Right ventricle myocardium superior (tissue), 1 donor: ENCODE data around the gene DOP1B. TPM values are rescaled to one million over a fixed set of nuclear protein-coding genes. Genes with fewer than 3 reads are reported as not detected.
"Not testable (repeated sequence)": the region's sequence is repeated elsewhere in the genome, so short reads cannot be mapped to it uniquely, and the experiment has no call there.

Experiments
- ATAC-seq: fragments of 200-7000 bp; cut with Tn5 transposase; one replicate; pipeline ENCODE4 v1.9.1; 2020; ENCODE audit warnings: mild to moderate bottlenecking; ENCODE audit not compliant: poor library complexity
- DNase-seq: peaks from one replicate; pipeline ENCODE4 v3.0.0-alpha.2; 2020
- intact Hi-C: fragments of 100-400 bp; cut with DNase I; formaldehyde crosslinking; loops from one replicate; pipeline ENCODE4 v1.11.2; 2022
- total RNA-seq: library from RNA; stranded (reverse); fragmentation: NEBNext Ultra II Directional; extraction: Animal tissue kit (Norgen Biotek cat#: 25700); gene quantifications from one replicate; pipeline ENCODE4 v1.2.1, GENCODE V29; 2021
- donor health status: DM: no; HTN: yes; CAD: no; lungs with severe emphysema.

The DOP1B gene
- total RNA-seq, 1 donor from 2014 or later = 14.1 TPM

DNA sequence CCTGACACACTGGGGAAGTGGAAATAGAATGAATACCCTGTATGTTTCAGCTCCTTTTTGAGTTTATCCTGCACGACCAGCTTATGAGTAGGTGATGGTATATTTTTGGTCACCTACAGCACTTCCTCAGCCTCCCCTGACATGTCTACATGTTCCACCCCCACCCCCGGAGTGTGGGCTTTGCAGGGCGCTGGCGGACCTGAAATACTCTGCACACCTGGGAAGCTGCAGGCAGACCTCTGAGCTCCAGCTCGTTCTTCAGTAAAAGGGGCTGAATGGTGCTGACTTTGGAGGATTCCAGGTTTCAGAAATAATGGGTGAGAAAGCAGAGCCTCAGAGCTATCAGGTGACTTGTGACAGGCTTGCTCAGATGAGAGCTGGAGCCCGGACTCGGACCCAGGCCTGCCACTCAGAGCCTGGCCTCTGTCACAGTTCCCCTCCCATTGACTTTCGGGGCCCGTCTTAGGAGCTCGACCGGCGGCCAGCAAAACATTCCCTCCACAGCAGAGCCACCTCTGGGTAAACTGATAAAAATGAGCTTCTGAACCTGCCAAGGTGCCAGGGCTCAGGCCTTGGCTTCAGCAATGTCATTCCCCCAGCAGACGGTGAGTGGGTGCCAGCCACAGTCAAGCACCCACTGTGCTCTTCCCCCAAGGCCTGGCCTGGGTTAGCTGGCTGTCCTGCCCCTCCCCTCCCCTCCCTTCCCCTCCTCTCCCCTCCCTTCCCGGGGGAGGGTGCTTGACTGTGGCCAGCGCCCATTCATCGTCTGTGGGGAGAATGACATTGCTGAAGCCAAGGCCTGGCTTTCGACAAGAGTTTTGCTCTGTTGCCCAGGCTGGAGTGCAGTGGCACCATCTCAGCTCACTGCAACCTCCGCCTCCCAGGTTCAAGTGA is 30.1 kb downstream of the DOP1B start:
- intact Hi-C loops = no loop called here
- DNase-seq = peak; percentile 62
- peak; percentile 86 for ATAC-seq

GRCh38 chr21:36188081-36188681 is 31.6 kb downstream of the DOP1B start:
- peak; percentile 87 for ATAC-seq
- DNase-seq = peak; percentile 77
- intact Hi-C loops = no loop called here

- no peak for ATAC-seq
- DNase-seq = no peak
- intact Hi-C loops = no loop called here
Measured at GRCh38 chr21:36188937-36189336, 32.3 kb downstream of the DOP1B start.

- ATAC-seq (no peak), DNase-seq (no peak)
- intact Hi-C loops = no loop called here
Measured at GRCh38 chr21:36190736-36191135, 34.1 kb downstream of the DOP1B start.

DNA sequence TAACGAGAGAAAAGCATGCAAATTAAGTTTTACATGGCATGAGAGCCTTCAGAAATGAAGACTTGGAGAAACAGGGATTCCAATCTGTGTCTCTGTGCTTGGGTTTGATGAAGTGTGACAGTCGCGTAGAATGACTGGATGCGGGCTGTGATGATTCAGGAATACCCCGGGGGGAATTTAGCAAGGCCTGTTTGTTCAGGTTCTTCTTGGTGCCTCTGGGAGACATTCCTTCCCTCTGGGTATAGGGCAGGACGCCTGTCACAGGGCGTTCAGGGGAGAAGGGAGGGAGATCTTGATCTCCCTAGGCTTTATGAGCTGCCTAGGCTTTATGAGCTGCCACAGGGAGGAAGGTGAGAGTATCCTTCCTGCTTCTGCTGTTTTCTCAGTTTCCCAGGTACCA is 36.6 kb downstream of the DOP1B start:
- DNase-seq (no peak), ATAC-seq (no peak)
- intact Hi-C loops = no loop called here

DNA sequence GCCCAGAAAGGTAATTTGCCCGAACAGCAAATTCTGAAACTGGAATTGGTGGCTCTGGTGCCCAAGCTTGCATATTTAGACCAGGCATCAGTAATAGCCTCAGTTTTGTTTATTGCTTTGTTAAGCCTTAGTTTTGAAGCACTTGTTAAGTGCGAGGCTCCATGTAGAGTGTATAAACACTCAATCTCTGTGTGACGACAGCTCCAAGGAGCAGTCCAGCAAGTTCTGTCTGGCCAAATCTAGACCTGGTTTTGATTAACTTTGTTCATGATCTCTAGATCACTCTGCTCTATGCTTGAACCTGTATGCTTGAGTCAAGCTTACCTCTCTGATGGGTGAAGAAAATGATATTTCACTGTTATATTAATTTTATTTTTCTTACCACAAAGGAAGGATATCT is 37.4 kb downstream of the DOP1B start:
- intact Hi-C loops = no loop called here
- no peak for DNase-seq
- ATAC-seq = peak; percentile 55

DNA sequence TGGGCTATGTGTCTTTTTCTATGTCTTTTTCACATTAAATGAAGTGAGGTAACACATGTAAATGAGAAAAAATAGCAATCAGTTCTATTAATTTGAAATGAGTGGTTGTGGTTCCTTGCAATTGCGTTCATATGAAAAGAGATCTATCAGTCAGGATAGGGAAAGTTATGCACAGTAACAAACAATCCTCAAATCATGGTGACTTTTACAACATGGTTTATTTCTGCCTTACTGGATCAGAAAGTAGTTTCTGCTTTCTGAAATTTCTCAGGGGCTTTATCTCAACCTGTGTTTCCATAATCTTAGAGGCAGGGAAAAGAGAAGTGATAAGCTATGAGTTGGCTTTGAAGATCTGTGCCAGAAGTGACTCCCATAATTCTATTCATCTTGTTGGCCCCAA is 39.0 kb downstream of the DOP1B start:
- ATAC-seq (no peak), DNase-seq (no peak)
- intact Hi-C loops = no loop called here

- intact Hi-C loops = no loop called here
- DNase-seq (no peak), ATAC-seq (no peak)
Measured at GRCh38 chr21:36199021-36199420, 42.4 kb downstream of the DOP1B start.

DNA sequence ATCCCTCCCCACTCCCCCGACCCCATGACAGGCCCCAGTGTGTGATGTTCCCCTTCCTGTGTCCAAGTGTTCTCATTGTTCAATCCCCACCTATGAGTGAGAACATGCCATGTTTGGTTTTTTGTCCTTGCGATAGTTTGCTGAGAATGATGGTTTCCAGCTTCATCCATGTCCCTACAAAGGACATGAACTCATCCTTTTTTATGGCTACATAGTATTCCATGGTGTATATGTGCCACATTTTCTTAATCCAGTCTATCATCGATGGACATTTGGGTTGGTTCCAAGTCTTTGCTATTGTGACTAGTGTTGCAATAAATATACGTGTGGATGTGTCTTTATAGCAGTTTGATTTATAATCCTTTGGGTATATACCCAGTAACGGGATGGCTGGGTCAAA is 43.0 kb downstream of the DOP1B start:
- DNase-seq, ATAC-seq, intact Hi-C loops: not testable (repeated sequence)

DNA sequence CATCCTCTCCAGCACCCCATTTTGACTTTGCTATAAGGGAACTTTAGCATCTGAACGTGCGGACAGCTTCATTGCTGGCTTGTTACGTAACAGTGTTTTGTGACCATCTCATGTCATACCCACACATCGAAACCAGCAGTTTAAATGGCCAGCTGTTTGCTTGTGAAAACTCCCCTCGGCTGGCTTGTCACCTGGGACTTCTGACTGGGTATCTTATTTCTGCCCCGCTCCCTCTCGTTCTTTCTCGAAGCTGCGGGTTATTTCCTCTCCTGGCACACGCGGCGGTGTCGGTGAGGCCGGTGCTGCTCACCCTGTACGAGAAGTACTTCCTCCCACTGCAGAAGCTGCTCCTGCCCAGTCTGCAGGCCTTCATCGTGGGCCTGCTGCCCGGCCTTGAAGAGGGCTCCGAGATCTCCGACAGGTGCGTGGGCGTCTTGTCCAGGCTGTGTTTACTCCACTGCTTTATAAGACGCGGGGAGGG is 43.5 kb downstream of the DOP1B start:
- ATAC-seq (no peak), DNase-seq (peak; percentile 53)
- intact Hi-C loops = no loop called here

GRCh38 chr21:36202726-36203602 is 46.3 kb downstream of the DOP1B start:
- peak; percentile 16 for ATAC-seq
- DNase-seq = no peak
- intact Hi-C loops = no loop called here

DNA sequence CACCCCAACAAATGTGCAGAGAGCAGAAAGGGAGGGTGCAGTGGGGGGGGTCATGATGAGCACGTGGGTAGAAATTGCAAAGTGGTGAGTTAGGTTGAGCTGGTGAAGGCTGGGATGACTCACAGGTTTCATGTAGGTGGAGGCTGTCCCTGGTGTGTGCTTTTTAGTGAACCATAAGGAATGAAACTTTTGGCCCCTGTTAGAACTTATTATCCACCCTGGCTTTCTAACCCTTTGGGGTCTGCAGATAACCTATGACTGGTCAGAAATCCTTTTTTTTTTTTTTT is 46.9 kb downstream of the DOP1B start:
- no peak for DNase-seq
- peak; percentile 20 for ATAC-seq
- intact Hi-C loops = no loop called here

DNA sequence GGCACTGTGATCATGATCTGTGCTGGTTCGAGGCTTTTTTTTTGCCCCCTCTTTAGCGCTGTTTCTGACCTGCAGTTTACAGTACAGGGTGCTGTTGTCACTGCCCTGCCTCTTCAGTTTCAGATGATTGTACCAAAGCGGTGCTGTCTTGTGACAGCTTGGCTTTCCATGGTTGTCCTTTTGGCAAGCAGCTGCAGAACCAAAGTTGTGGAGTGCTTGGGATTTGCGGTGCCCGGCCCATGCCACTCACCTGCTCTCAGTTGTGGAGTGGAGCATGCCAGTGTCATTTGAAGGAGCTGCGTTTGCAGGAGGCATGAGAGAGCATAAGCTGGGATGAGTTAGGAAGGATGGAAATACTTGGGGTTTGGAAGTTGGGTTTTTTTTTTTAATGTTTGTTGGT is 48.4 kb downstream of the DOP1B start:
- DNase-seq (peak; percentile 48), ATAC-seq (peak; percentile 82)
- intact Hi-C loops = loop anchor here (5.0 kb wide), 1 partner anchor 68 kb away; the partner anchor contains the start of gene CBR3

GRCh38 chr21:36205962-36206361 is 49.3 kb downstream of the DOP1B start:
- no peak for DNase-seq
- no peak for ATAC-seq
- intact Hi-C loops = loop anchor here (5.0 kb wide), 1 partner anchor 69 kb away; the partner anchor contains the start of gene CBR3

Other genes with a start within 250 kb of the DOP1B start
- 10.7 TPM for gene SETD4, start 96.3 kb upstream of the DOP1B start, total RNA-seq
- 26.1 TPM for gene CBR1, start 86.8 kb upstream of the DOP1B start, total RNA-seq
- gene CBR3, start 21.7 kb upstream of the DOP1B start, total RNA-seq = 2.1 TPM
- 18.9 TPM for gene MORC3, start 163.4 kb downstream of the DOP1B start, total RNA-seq
- 0.54 TPM for gene CHAF1B, start 228.6 kb downstream of the DOP1B start, total RNA-seq